ENCODE results near the gene FAM204A.

FAM204A gene

GRCh38 chr10:118291122-118291521 lies 51.0 kb downstream of the FAM204A start:
- DNase-seq: no peak
- no peak for TF ChIP-seq CTCF (IDR thresholded peaks at IDR 0.05)
- intact Hi-C loops (cut with DNase I; ENCODE audit: low total_unique reads): no loop called here

GRCh38 chr10:118290471-118290995 lies 51.6 kb downstream of the FAM204A start:
- no peaks in the 10 kb centered on the region for H3K9me3 ChIP-seq
- TF ChIP-seq CTCF (IDR thresholded peaks at IDR 0.05): no peak
- intact Hi-C loops (cut with DNase I; ENCODE audit: low total_unique reads): no loop called here
- no peak for DNase-seq
- peaks cover 0 to 6% of the 10 kb centered on the region in 2 donors for H3K27me3 ChIP-seq
- H3K4me3 ChIP-seq: no peak overlapping the region
- no peak overlapping the region for H3K27ac ChIP-seq
- no peaks in the 10 kb centered on the region for H3K36me3 ChIP-seq
- H3K4me1 ChIP-seq: no peaks in the 10 kb centered on the region

More at GRCh38 chr10:118291122-118291521, 51.0 kb downstream of the FAM204A start:
- H3K4me3 ChIP-seq: no peak overlapping the region
- H3K4me1 ChIP-seq: no peaks in the 10 kb centered on the region
- H3K27me3 ChIP-seq: peaks cover 0 to 6% of the 10 kb centered on the region in 2 donors
- H3K36me3 ChIP-seq: no peaks in the 10 kb centered on the region
- H3K9me3 ChIP-seq: no peaks in the 10 kb centered on the region
- no peak overlapping the region for H3K27ac ChIP-seq

DNA sequence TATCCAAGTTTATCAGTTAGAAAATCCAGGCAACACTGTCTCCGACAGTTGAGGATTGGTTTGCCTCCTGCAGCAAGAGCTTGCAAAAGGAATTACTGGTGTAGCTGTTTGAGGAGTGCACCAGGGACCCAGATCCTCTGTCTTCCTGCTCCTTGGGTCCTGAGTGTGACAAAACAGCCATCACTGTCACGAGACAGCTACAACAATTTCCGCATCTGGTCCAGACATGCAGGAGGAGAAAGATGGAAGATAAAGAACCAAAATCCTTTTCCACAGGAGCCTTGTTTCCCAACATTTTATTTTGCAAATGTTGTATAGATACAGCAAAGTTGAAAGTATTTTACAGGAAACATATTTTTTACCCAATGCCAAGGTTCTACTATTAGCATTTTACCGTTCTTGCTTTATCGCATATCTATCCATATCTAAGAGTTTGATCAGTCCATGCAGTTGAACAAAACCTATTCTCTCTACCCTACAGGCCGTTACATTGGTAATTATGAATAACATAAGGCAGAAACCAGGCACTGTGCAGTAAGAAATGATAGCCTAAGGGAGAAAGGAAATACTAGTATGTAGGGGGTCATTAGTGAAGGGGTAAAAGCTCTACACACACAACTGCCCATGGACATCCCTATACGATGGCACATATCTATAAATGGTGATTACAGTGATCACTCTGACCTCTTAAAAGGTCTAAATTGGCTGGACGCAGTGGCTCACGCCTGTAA lies 54.9 kb downstream of the FAM204A start:
- no peak for TF ChIP-seq CTCF (IDR thresholded peaks at IDR 0.05)
- peaks cover 0 to 9% of the 10 kb centered on the region in 2 donors for H3K27me3 ChIP-seq
- no peaks in the 10 kb centered on the region for H3K36me3 ChIP-seq
- no peaks in the 10 kb centered on the region for H3K4me1 ChIP-seq
- intact Hi-C loops (cut with DNase I; ENCODE audit: low total_unique reads): no loop called here
- no peak overlapping the region for H3K27ac ChIP-seq
- H3K9me3 ChIP-seq: no peaks in the 10 kb centered on the region
- H3K4me3 ChIP-seq: no peak overlapping the region
- DNase-seq: no peak

- no peak for TF ChIP-seq CTCF (IDR thresholded peaks at IDR 0.05)
- H3K4me3 ChIP-seq: no peak overlapping the region
- H3K36me3 ChIP-seq: no peaks in the 10 kb centered on the region
- no peaks in the 10 kb centered on the region for H3K9me3 ChIP-seq
- no peaks in the 10 kb centered on the region for H3K4me1 ChIP-seq
- DNase-seq: no peak
- peaks cover 0 to 9% of the 10 kb centered on the region in 2 donors for H3K27me3 ChIP-seq
- intact Hi-C loops (cut with DNase I; ENCODE audit: low total_unique reads): no loop called here
- H3K27ac ChIP-seq: no peak overlapping the region
Observed at GRCh38 chr10:118286051-118286838, 55.9 kb downstream of the FAM204A start.

GRCh38 chr10:118282670-118283069 lies 59.5 kb downstream of the FAM204A start:
- intact Hi-C loops (cut with DNase I; ENCODE audit: low total_unique reads): no loop called here
- no peak for DNase-seq
- no peak for TF ChIP-seq CTCF (IDR thresholded peaks at IDR 0.05)
- Histone ChIP-seq H3K9me3 (peaks cover 0 to 7% (median 0%) of the 10 kb centered on the region in 3 donors), H3K27ac (no peak overlapping the region), H3K4me3 (no peak overlapping the region), H3K4me1 (no peaks in the 10 kb centered on the region), H3K27me3 (peaks cover 0 to 9% of the 10 kb centered on the region in 2 donors), H3K36me3 (no peaks in the 10 kb centered on the region)

Measured in tibial artery (tissue), 4 donors.